ENCODE results near the gene GIT2.
"Not testable (repeated sequence)": the region's sequence is repeated elsewhere in the genome, so short reads cannot be mapped to it uniquely, and the experiment has no call there.

GIT2 gene

DNA sequence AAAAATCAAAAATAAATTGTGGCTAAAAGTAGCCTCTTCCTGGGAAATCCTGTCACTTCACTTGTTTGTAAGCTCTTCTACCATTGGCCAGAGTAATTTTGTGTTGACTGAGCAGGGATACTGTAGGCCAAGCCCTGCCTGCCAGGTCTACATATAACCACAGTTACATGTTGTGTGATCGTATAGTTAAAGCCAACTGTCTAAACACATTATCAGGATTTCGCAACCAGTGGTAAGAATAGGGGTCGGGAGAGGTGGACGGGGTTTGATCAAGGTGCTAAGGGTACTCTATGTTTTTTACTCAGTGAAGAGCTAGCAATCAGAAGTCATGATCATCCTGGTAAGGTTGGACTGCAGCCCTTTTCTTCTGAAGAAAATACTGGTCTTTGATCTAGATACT lies 16.5 kb upstream of the GIT2 start:
- no peaks in the 10 kb centered on the region; the same call in 1 of the 2 replicates for H4K20me1 ChIP-seq (ENCODE audit: insufficient read depth, low read length)
- no peak for DNase-seq
- H3K79me2 ChIP-seq (ENCODE audit: insufficient read depth, low read length): peaks cover 32% of the 10 kb centered on the region
- no peak overlapping the region for H3K4me3 ChIP-seq (ENCODE audit: low read depth in 1 of 2, low read length in 2 of 2)
- ATAC-seq (ENCODE audit: insufficient read depth, low read depth): no peak
- no peak overlapping the region for H2AFZ ChIP-seq (ENCODE audit: low read depth, low read length)
- H3K36me3 ChIP-seq (ENCODE audit: insufficient read depth, low read length): peaks cover 39% of the 10 kb centered on the region
- no peaks in the 10 kb centered on the region; the same call in none of the 2 replicates for H3K4me1 ChIP-seq (ENCODE audit: insufficient read depth, low read length)
- H3K9ac ChIP-seq (ENCODE audit: low read depth, low read length): no peak overlapping the region
- no peak overlapping the region for H3K4me2 ChIP-seq (ENCODE audit: insufficient read depth, low read length)
- TF ChIP-seq, protein P1, sequence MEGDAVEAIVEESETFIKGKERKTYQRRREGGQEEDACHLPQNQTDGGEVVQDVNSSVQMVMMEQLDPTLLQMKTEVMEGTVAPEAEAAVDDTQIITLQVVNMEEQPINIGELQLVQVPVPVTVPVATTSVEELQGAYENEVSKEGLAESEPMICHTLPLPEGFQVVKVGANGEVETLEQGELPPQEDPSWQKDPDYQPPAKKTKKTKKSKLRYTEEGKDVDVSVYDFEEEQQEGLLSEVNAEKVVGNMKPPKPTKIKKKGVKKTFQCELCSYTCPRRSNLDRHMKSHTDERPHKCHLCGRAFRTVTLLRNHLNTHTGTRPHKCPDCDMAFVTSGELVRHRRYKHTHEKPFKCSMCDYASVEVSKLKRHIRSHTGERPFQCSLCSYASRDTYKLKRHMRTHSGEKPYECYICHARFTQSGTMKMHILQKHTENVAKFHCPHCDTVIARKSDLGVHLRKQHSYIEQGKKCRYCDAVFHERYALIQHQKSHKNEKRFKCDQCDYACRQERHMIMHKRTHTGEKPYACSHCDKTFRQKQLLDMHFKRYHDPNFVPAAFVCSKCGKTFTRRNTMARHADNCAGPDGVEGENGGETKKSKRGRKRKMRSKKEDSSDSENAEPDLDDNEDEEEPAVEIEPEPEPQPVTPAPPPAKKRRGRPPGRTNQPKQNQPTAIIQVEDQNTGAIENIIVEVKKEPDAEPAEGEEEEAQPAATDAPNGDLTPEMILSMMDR (IDR thresholded peaks at IDR 0.05; ENCODE audit: borderline replicate concordance, extremely low read depth, low read length, poor library complexity, severe bottlenecking): no peak
- no peak for TF ChIP-seq EZH2 (IDR thresholded peaks at IDR 0.05; ENCODE audit: borderline replicate concordance, low read depth, low read length, severe bottlenecking)
- H3K9me3 ChIP-seq (ENCODE audit: insufficient read depth, low read length, severe bottlenecking): no peaks in the 10 kb centered on the region
- no peaks in the 10 kb centered on the region for H3K27me3 ChIP-seq (ENCODE audit: insufficient read depth, low read length, poor library complexity)
- H3K27ac ChIP-seq (ENCODE audit: low read length): no peak overlapping the region

DNA sequence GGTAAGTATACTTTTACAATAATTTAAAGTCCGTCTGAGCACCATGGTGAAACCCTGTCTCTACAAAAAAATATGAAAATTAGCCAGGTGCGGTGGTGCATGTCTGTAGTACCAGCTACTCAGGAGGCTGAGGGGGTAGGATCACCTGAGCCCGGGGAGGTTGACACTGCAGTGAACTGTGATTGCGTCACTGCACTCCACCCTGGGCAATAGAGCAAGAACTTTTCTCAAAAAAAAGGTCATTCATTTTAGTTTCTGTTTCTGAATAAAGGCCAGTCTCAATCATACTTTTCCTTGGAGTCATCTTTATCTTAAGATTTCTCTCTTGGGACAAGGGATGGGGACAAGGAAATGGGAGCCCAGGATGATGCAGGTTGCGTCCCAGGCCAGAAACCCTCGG lies 16.0 kb upstream of the GIT2 start:
- Histone ChIP-seq H4K20me1 (ENCODE audit: insufficient read depth, low read length) (no peaks in the 10 kb centered on the region; the same call in 1 of the 2 replicates), H3K4me3 (ENCODE audit: low read depth in 1 of 2, low read length in 2 of 2) (no peak overlapping the region), H3K27ac (ENCODE audit: low read length) (no peak overlapping the region), H3K9ac (ENCODE audit: low read depth, low read length) (no peak overlapping the region), H3K36me3 (ENCODE audit: insufficient read depth, low read length) (peaks cover 34% of the 10 kb centered on the region), H3K4me1 (ENCODE audit: insufficient read depth, low read length) (no peaks in the 10 kb centered on the region; the same call in none of the 2 replicates), H3K27me3 (ENCODE audit: insufficient read depth, low read length, poor library complexity) (no peaks in the 10 kb centered on the region), H3K4me2 (ENCODE audit: insufficient read depth, low read length) (no peak overlapping the region), H3K9me3 (ENCODE audit: insufficient read depth, low read length, severe bottlenecking) (no peaks in the 10 kb centered on the region), H3K79me2 (ENCODE audit: insufficient read depth, low read length) (peaks cover 33% of the 10 kb centered on the region), H2AFZ (ENCODE audit: low read depth, low read length) (no peak overlapping the region)
- DNase-seq (no peak), ATAC-seq (ENCODE audit: insufficient read depth, low read depth) (no peak)
- no peak for TF ChIP-seq EZH2 (IDR thresholded peaks at IDR 0.05; ENCODE audit: borderline replicate concordance, low read depth, low read length, severe bottlenecking)
- TF ChIP-seq, protein P1 (IDR thresholded peaks at IDR 0.05; ENCODE audit: borderline replicate concordance, extremely low read depth, low read length, poor library complexity, severe bottlenecking): no peak

DNA sequence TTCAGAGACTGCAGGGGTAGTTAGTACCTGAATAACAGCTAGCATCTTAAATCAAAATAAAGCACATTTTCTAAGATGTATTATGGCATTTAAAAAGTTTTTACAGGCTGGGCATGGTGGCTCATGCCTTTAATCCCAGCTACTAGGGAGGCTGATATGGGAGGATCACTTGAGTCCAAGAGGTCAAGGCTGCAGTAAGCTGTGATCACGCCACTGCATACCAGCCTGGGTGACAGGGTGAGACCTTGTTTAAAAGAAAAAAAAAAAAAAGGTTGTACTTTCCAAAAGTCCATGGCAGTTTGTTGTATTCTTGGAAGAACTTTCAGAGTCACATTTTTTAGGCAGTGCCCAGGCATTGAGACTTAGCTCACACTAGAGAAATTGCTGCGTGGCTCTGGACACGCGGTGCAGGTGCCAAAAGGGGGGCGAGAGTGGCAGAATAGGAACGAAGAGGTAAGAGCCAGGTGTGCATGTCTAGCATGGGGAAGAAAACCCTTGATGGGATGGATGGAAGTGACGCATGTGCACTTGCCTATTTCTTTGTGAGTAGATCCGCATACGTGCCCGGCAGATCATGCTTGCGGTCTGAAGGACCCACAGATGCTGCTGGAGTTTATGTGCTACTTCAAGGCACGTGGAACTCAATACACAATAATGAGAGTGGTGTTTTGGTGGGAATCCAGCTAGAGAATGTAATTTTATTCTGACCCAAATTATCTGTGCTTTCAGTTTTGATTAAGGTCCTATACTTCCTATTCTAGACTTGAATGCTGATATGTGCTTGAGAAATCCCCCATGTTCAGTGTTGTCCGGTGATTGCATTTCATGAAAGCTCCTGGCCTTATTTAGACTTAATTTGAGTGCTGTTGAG lies 14.9 kb upstream of the GIT2 start:
- ATAC-seq (ENCODE audit: insufficient read depth, low read depth) (no peak), DNase-seq (no peak)
- Histone ChIP-seq H3K4me2 (ENCODE audit: insufficient read depth, low read length) (no peak overlapping the region), H4K20me1 (ENCODE audit: insufficient read depth, low read length) (no peaks in the 10 kb centered on the region; the same call in 1 of the 2 replicates), H3K4me1 (ENCODE audit: insufficient read depth, low read length) (no peaks in the 10 kb centered on the region; the same call in none of the 2 replicates), H3K9ac (ENCODE audit: low read depth, low read length) (no peak overlapping the region), H3K79me2 (ENCODE audit: insufficient read depth, low read length) (peaks cover 41% of the 10 kb centered on the region), H2AFZ (ENCODE audit: low read depth, low read length) (no peak overlapping the region), H3K36me3 (ENCODE audit: insufficient read depth, low read length) (peaks cover 27% of the 10 kb centered on the region), H3K27me3 (ENCODE audit: insufficient read depth, low read length, poor library complexity) (no peaks in the 10 kb centered on the region), H3K27ac (ENCODE audit: low read length) (no peak overlapping the region), H3K9me3 (ENCODE audit: insufficient read depth, low read length, severe bottlenecking) (no peaks in the 10 kb centered on the region), H3K4me3 (ENCODE audit: low read depth in 1 of 2, low read length in 2 of 2) (no peak overlapping the region)
- TF ChIP-seq, protein P1 (IDR thresholded peaks at IDR 0.05; ENCODE audit: borderline replicate concordance, extremely low read depth, low read length, poor library complexity, severe bottlenecking): no peak
- no peak for TF ChIP-seq EZH2 (IDR thresholded peaks at IDR 0.05; ENCODE audit: borderline replicate concordance, low read depth, low read length, severe bottlenecking)

DNA sequence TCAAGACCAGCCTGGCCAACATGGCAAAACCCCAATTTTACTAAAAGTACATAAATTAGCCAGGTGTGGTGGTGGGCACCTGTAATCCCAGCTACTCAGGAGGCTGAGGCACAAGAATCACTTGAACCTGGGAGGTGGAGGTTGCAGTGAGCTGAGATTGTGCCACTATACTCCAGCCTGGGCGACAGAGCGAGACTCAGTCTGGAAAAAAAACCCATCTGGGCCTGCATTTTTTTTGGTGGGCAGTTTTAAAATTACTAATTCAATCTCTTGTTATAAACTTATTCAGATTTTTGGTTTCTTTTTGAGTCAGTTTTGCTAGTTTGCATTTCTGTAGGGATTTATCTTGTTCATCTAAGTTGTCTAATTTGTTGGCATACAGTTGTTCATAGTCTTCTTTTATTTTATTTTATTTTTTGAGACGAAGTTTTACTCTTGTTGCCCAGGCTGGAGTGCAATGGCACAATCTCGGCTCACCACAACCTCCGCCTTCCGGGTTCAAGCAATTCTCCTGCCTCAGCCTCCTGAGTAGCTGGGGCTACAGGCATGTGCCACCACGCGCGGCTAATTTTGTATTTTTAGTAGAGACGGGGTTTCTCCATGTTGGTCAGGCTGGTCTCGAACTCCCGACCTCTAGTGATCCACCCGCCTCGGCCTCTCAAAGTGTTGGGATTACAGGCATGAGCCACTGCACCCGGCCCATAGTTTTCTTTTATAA lies 12.7 kb upstream of the GIT2 start:
- H3K36me3 ChIP-seq (ENCODE audit: insufficient read depth, low read length): peaks cover 14% of the 10 kb centered on the region
- not testable (repeated sequence) for H2AFZ ChIP-seq (ENCODE audit: low read depth, low read length); DNase-seq; H3K27me3 ChIP-seq (ENCODE audit: insufficient read depth, low read length, poor library complexity); H3K27ac ChIP-seq (ENCODE audit: low read length); H3K9me3 ChIP-seq (ENCODE audit: insufficient read depth, low read length, severe bottlenecking); H3K4me2 ChIP-seq (ENCODE audit: insufficient read depth, low read length); H4K20me1 ChIP-seq (ENCODE audit: insufficient read depth, low read length); H3K4me3 ChIP-seq (ENCODE audit: low read depth in 1 of 2, low read length in 2 of 2); H3K9ac ChIP-seq (ENCODE audit: low read depth, low read length); ATAC-seq (ENCODE audit: insufficient read depth, low read depth); H3K4me1 ChIP-seq (ENCODE audit: insufficient read depth, low read length)
- peaks cover 53% of the 10 kb centered on the region for H3K79me2 ChIP-seq (ENCODE audit: insufficient read depth, low read length)
